ENCODE measurements around the gene PCNX1.

GRCh38 chr14:71094722-71095121 is 187.5 kb downstream of the PCNX1 start:
- TF ChIP-seq CTCF (IDR thresholded peaks at IDR 0.05) (no peak), EP300 (IDR thresholded peaks at IDR 0.05) (no peak)
